ENCODE data around the gene CH25H.

The CH25H gene

GRCh38 chr10:89159316-89159715 lies 47.8 kb downstream of the CH25H start:
- no peak for DNase-seq (ENCODE audit: insufficient read length, low spot score)
- no peak for FAIRE-seq
- no peak for TF ChIP-seq CTCF (IDR thresholded peaks at IDR 0.05; ENCODE audit: insufficient read depth, missing control alignments)

GRCh38 chr10:89158446-89158845 lies 48.7 kb downstream of the CH25H start:
- no peak for TF ChIP-seq CTCF (IDR thresholded peaks at IDR 0.05; ENCODE audit: insufficient read depth, missing control alignments)
- no peak for DNase-seq (ENCODE audit: insufficient read length, low spot score)
- FAIRE-seq, result no peak

GRCh38 chr10:89156161-89156835 lies 50.8 kb downstream of the CH25H start:
- DNase-seq (ENCODE audit: insufficient read length, low spot score), result no peak
- FAIRE-seq, result no peak

More at GRCh38 chr10:89156161-89156835, 50.8 kb downstream of the CH25H start:
- no peak for TF ChIP-seq CTCF (IDR thresholded peaks at IDR 0.05; ENCODE audit: insufficient read depth, missing control alignments)
